Neutrophil (primary cell): ENCODE measurements around the gene TRIM17.

Experiments
- H3K27ac ChIP-seq: fragments of 200-600 bp; sonication (generic); 2 replicates; pipeline ENCODE4 v1.5.1; 2016; ENCODE audit warnings: mild to moderate bottlenecking, moderate library complexity
- H3K27me3 ChIP-seq: fragments of 200-600 bp; sonication (generic); 2 replicates; pipeline ENCODE4 v1.6.0; 2016; ENCODE audit warnings: mild to moderate bottlenecking
- H3K36me3 ChIP-seq: fragments of 200-600 bp; sonication (generic); 2 replicates; pipeline ENCODE4 v1.5.1; 2017
- H3K4me1 ChIP-seq, 2 experiments: fragments of 200-600 bp in 1 of 2; sonication (generic) in 1 of 2; 1 replicate in 1 of 2; 2 replicates in 1 of 2; pipeline versions ENCODE4 v1.5.1 to v1.6.1; 2013 to 2016; ENCODE audit warnings: low read depth in 1 of 2, low read length in 1 of 2, mild to moderate bottlenecking in 1 of 2, moderate library complexity in 1 of 2; ENCODE audit not compliant: control insufficient read depth in 1 of 2, insufficient read depth in 1 of 2
- H3K4me3 ChIP-seq, 2 experiments: fragments of 200-600 bp in 1 of 2; sonication (generic) in 1 of 2; 1 replicate in 1 of 2; 2 replicates in 1 of 2; pipeline ENCODE4 v1.5.1; 2013 to 2016; ENCODE audit warnings: low read depth in 1 of 2, low read length in 1 of 2, mild to moderate bottlenecking in 1 of 2, moderate library complexity in 1 of 2
- H3K9me3 ChIP-seq: fragments of 200-600 bp; sonication (generic); 2 replicates; pipeline ENCODE4 v1.5.1; 2016
- CTCF ChIP-seq: fragments of 200-600 bp; sonication (generic); IDR thresholded peaks from 2 replicates; pipeline ENCODE4 v1.5.1; 2016; ENCODE audit warnings: antibody characterized with exemption

The TRIM17 gene

GRCh38 chr1:228366866-228367741, 49.6 kb downstream of the TRIM17 start:
- Histone ChIP-seq H3K4me1 (no peaks in the 10 kb centered on the region), H3K27ac (no peak overlapping the region), H3K4me3 (no peak overlapping the region), H3K36me3 (no peaks in the 10 kb centered on the region), H3K27me3 (no peaks in the 10 kb centered on the region), H3K9me3 (no peaks in the 10 kb centered on the region)
- no peak for TF ChIP-seq CTCF

GRCh38 chr1:228366062-228366865, 50.4 kb downstream of the TRIM17 start:
- Histone ChIP-seq H3K27me3 (no peaks in the 10 kb centered on the region), H3K36me3 (no peaks in the 10 kb centered on the region), H3K4me3 (no peak overlapping the region), H3K4me1 (no peaks in the 10 kb centered on the region), H3K27ac (no peak overlapping the region), H3K9me3 (no peaks in the 10 kb centered on the region)
- TF ChIP-seq CTCF, result no peak

GRCh38 chr1:228365271-228366061, 51.2 kb downstream of the TRIM17 start:
- Histone ChIP-seq H3K27me3 (no peaks in the 10 kb centered on the region), H3K4me1 (no peaks in the 10 kb centered on the region)

GRCh38 chr1:228364706-228365213, 51.9 kb downstream of the TRIM17 start:
- no peaks in the 10 kb centered on the region for H3K36me3 ChIP-seq
- no peaks in the 10 kb centered on the region for H3K4me1 ChIP-seq
- H3K4me3 ChIP-seq, result no peak overlapping the region
- no peak for TF ChIP-seq CTCF
- no peaks in the 10 kb centered on the region for H3K27me3 ChIP-seq
- no peaks in the 10 kb centered on the region for H3K9me3 ChIP-seq
- no peak overlapping the region for H3K27ac ChIP-seq

More at GRCh38 chr1:228365271-228366061, 51.2 kb downstream of the TRIM17 start:
- no peak overlapping the region for H3K4me3 ChIP-seq
- TF ChIP-seq CTCF, result no peak
- H3K9me3 ChIP-seq, result no peaks in the 10 kb centered on the region
- no peaks in the 10 kb centered on the region for H3K36me3 ChIP-seq
- H3K27ac ChIP-seq, result no peak overlapping the region

- TF ChIP-seq CTCF, result no peak
- Histone ChIP-seq H3K4me1 (no peaks in the 10 kb centered on the region), H3K9me3 (no peaks in the 10 kb centered on the region), H3K27ac (no peak overlapping the region), H3K27me3 (no peaks in the 10 kb centered on the region), H3K4me3 (no peak overlapping the region), H3K36me3 (no peaks in the 10 kb centered on the region)
Observed at GRCh38 chr1:228364068-228364705, 52.5 kb downstream of the TRIM17 start.
